HepG2 (cell line): ENCODE results near the gene PARP3. TPM values are rescaled to one million over a fixed set of nuclear protein-coding genes. Genes with fewer than 3 reads are reported as not detected.

Experiments
- HMG20B ChIP-seq: conservative IDR thresholded peaks from 2 replicates; pipeline ENCODE4 v1.6.1; 2016; ENCODE audit warnings: missing genetic modification reagents, missing compliant biosample characterization
- NFYB ChIP-seq: sonication (generic); formaldehyde crosslinking; IDR thresholded peaks from 2 replicates; pipeline ENCODE4 v1.4.0; 2020; ENCODE audit warnings: missing genetic modification reagents
- NONO ChIP-seq, 2 experiments: fragments of 450-650 bp in 1 of 2; sonication (generic) in 1 of 2; formaldehyde crosslinking in 1 of 2; IDR thresholded peaks in 1 of 2; conservative IDR thresholded peaks in 1 of 2; 2 replicates each; pipeline versions ENCODE4 v1.6.1 to v1.8.0; 2017 to 2022; ENCODE audit warnings: mild to moderate bottlenecking in 1 of 2, missing genetic modification reagents in 1 of 2, moderate library complexity in 1 of 2
- SAFB2 ChIP-seq: sonication (generic); formaldehyde crosslinking; IDR thresholded peaks from 2 replicates; pipeline ENCODE4 v1.5.1; 2020; ENCODE audit warnings: missing genetic modification reagents, low read depth, mild to moderate bottlenecking, borderline replicate concordance
- SALL2 ChIP-seq: sonication (generic); formaldehyde crosslinking; IDR thresholded peaks from 2 replicates; pipeline ENCODE4 v1.8.1; 2023; ENCODE audit warnings: mild to moderate bottlenecking, missing genetic modification reagents, inconsistent platforms
- ZMYM3 ChIP-seq: sonication (generic); formaldehyde crosslinking; IDR thresholded peaks from 2 replicates; pipeline ENCODE4 v1.5.1; 2020; ENCODE audit warnings: mild to moderate bottlenecking, missing genetic modification reagents
- ZNF180 ChIP-seq: sonication (generic); formaldehyde crosslinking; IDR thresholded peaks from 2 replicates; pipeline ENCODE4 v1.4.0; 2020; ENCODE audit warnings: low read depth, missing genetic modification reagents, borderline replicate concordance
- ZNF3 ChIP-seq: IDR thresholded peaks from 2 replicates; pipeline ENCODE4 v1.7.0; 2017; ENCODE audit warnings: inconsistent platforms
- ZNF530 ChIP-seq: sonication (generic); formaldehyde crosslinking; IDR thresholded peaks from 2 replicates; pipeline ENCODE4 v1.5.0; 2020; ENCODE audit warnings: low read depth, mild to moderate bottlenecking, missing genetic modification reagents
- ZNF558 ChIP-seq: sonication (generic); formaldehyde crosslinking; IDR thresholded peaks from 2 replicates; pipeline ENCODE4 v1.9.0; 2022; ENCODE audit warnings: mild to moderate bottlenecking, missing genetic modification reagents, borderline replicate concordance
- ZNF562 ChIP-seq: sonication (generic); formaldehyde crosslinking; IDR thresholded peaks from 2 replicates; pipeline ENCODE4 v1.8.0; 2022; ENCODE audit warnings: missing genetic modification reagents, borderline replicate concordance
- ZNF777 ChIP-seq: sonication (generic); formaldehyde crosslinking; IDR thresholded peaks from 2 replicates; pipeline ENCODE4 v1.4.0; 2020; ENCODE audit warnings: missing genetic modification reagents
- ZNF839 ChIP-seq: sonication (generic); formaldehyde crosslinking; IDR thresholded peaks from 2 replicates; pipeline ENCODE4 v1.4.0; 2020; ENCODE audit warnings: missing genetic modification reagents, mild to moderate bottlenecking, borderline replicate concordance
- polyA plus RNA-seq, 8 experiments: library from polyadenylated mRNA; depleted of rRNA in 3 of 8; stranded (reverse) in 7 of 8; unstranded in 1 of 8; fragments of >200 nt; fragmentation: Illumina TruSeq in 4 of 8; extraction: Trizol in 4 of 8; gene quantifications; 2 replicates each; pipeline versions ENCODE4 v1.2.1 to v1.2.3, GENCODE V29; 2011 to 2016; ENCODE audit warnings: low read depth in 4 of 8, missing spikeins in 1 of 8, mixed read lengths in 1 of 8; ENCODE audit not compliant: insufficient read depth in 1 of 8
- total RNA-seq, 5 experiments: library from RNA; depleted of rRNA; stranded (reverse); fragments of >200 nt; fragmentation: Illumina TruSeq; extraction: Trizol; gene quantifications; 2 replicates each; pipeline ENCODE4 v1.2.3, GENCODE V29; 2016; ENCODE audit warnings: low read depth in 1 of 5
- TF ChIP-seq, protein P1 (sequence below): sonication (generic); formaldehyde crosslinking; IDR thresholded peaks from 2 replicates; pipeline ENCODE4 v1.4.0; 2020; ENCODE audit warnings: missing genetic modification reagents, borderline replicate concordance
- TF ChIP-seq, protein P2 (sequence below): sonication (generic); formaldehyde crosslinking; IDR thresholded peaks from 2 replicates; pipeline ENCODE4 v1.4.0; 2020; ENCODE audit warnings: missing genetic modification reagents
- TF ChIP-seq, protein P3 (sequence below): sonication (generic); formaldehyde crosslinking; IDR thresholded peaks from 2 replicates; pipeline ENCODE4 v1.8.0; 2022; ENCODE audit warnings: missing genetic modification reagents, low read depth, mild to moderate bottlenecking, borderline replicate concordance
- TF ChIP-seq, protein P4 (sequence below): sonication (generic); formaldehyde crosslinking; IDR thresholded peaks from 2 replicates; pipeline ENCODE4 v1.4.0; 2020; ENCODE audit warnings: missing genetic modification reagents, mild to moderate bottlenecking, borderline replicate concordance

Gene PARP3
- total and polyA plus RNA-seq, 2 of the 13 experiments (the other 11 are each of a cell fraction or from before 2014, with no cell fraction given), result 11.2 to 21.5 TPM

DNA sequence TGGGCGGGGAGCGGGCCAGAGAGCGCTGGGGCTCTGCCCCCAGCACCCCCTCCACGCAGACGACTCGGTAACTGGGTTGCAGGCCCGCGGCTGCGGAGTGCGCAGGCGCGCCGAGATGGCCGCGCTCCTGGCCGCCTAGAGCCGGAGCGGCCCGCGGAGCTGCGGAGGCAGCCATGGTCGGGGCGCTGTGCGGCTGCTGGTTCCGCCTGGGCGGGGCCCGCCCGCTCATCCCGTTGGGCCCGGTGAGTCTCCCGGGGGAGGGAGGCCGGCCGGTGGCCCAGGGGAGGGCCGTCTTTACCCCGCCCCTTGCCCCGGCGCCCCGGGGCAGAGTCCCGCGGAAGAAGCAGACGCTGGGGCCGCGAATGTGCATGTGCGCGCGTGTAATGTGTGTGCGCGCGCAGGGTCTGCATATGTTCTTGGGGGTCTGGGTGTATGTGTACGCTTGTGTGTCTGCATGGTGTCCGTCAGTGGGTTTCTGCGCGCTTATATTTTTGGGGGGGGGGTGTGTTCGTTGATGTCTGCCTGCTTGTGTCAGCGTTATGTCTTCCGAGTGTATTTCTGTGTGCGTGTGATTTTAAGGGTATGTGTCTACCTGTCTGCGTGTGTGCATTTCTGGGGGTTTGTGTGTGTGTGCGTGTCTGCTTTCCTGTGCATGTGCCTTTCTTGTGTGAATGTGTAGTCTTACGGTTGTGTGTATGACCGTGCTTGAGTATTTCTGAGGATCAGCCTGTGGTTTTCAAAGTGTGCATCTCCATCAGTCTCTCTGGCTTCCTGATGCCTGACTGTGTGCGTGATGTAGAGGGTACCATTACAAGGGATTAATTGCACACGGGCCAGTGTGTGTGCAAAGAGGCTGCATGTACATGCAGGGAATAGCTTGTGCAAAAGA, 33.0 kb downstream of the PARP3 start, which contains the start of gene ABHD14A (continued):
- TF ChIP-seq, protein P1, sequence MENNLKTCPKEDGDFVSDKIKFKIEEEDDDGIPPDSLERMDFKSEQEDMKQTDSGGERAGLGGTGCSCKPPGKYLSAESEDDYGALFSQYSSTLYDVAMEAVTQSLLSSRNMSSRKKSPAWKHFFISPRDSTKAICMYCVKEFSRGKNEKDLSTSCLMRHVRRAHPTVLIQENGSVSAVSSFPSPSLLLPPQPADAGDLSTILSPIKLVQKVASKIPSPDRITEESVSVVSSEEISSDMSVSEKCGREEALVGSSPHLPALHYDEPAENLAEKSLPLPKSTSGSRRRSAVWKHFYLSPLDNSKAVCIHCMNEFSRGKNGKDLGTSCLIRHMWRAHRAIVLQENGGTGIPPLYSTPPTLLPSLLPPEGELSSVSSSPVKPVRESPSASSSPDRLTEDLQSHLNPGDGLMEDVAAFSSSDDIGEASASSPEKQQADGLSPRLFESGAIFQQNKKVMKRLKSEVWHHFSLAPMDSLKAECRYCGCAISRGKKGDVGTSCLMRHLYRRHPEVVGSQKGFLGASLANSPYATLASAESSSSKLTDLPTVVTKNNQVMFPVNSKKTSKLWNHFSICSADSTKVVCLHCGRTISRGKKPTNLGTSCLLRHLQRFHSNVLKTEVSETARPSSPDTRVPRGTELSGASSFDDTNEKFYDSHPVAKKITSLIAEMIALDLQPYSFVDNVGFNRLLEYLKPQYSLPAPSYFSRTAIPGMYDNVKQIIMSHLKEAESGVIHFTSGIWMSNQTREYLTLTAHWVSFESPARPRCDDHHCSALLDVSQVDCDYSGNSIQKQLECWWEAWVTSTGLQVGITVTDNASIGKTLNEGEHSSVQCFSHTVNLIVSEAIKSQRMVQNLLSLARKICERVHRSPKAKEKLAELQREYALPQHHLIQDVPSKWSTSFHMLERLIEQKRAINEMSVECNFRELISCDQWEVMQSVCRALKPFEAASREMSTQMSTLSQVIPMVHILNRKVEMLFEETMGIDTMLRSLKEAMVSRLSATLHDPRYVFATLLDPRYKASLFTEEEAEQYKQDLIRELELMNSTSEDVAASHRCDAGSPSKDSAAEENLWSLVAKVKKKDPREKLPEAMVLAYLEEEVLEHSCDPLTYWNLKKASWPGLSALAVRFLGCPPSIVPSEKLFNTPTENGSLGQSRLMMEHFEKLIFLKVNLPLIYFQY (CRISPR knock-in tag), result peak; percentile 74; the same call in 1 of the 2 replicates
- TF ChIP-seq ZNF562 (CRISPR knock-in tag), result no peak
- no peak for TF ChIP-seq NFYB (CRISPR knock-in tag)
- peak; percentile 4; the same call in 1 of the 2 replicates for TF ChIP-seq ZNF777 (CRISPR knock-in tag)
- no peak for TF ChIP-seq HMG20B (CRISPR knock-in tag)
- TF ChIP-seq ZNF839 (CRISPR knock-in tag), result no peak
- TF ChIP-seq ZNF530, result no peak
- TF ChIP-seq NONO (IDR thresholded peaks at IDR 0.05), result no peak
- TF ChIP-seq NONO (CRISPR knock-in tag; conservative IDR thresholded peaks at IDR 0.05), result peak; percentile 53
- no peak for TF ChIP-seq ZNF180
- TF ChIP-seq ZMYM3 (CRISPR knock-in tag), result no peak
- no peak for TF ChIP-seq SALL2
- peak; percentile 93 for TF ChIP-seq SAFB2
- TF ChIP-seq, protein P2, sequence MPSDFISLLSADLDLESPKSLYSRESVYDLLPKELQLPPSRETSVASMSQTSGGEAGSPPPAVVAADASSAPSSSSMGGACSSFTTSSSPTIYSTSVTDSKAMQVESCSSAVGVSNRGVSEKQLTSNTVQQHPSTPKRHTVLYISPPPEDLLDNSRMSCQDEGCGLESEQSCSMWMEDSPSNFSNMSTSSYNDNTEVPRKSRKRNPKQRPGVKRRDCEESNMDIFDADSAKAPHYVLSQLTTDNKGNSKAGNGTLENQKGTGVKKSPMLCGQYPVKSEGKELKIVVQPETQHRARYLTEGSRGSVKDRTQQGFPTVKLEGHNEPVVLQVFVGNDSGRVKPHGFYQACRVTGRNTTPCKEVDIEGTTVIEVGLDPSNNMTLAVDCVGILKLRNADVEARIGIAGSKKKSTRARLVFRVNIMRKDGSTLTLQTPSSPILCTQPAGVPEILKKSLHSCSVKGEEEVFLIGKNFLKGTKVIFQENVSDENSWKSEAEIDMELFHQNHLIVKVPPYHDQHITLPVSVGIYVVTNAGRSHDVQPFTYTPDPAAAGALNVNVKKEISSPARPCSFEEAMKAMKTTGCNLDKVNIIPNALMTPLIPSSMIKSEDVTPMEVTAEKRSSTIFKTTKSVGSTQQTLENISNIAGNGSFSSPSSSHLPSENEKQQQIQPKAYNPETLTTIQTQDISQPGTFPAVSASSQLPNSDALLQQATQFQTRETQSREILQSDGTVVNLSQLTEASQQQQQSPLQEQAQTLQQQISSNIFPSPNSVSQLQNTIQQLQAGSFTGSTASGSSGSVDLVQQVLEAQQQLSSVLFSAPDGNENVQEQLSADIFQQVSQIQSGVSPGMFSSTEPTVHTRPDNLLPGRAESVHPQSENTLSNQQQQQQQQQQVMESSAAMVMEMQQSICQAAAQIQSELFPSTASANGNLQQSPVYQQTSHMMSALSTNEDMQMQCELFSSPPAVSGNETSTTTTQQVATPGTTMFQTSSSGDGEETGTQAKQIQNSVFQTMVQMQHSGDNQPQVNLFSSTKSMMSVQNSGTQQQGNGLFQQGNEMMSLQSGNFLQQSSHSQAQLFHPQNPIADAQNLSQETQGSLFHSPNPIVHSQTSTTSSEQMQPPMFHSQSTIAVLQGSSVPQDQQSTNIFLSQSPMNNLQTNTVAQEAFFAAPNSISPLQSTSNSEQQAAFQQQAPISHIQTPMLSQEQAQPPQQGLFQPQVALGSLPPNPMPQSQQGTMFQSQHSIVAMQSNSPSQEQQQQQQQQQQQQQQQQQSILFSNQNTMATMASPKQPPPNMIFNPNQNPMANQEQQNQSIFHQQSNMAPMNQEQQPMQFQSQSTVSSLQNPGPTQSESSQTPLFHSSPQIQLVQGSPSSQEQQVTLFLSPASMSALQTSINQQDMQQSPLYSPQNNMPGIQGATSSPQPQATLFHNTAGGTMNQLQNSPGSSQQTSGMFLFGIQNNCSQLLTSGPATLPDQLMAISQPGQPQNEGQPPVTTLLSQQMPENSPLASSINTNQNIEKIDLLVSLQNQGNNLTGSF (CRISPR knock-in tag), result no peak
- no peak; the same call in 1 of the 2 replicates for TF ChIP-seq ZNF558
- TF ChIP-seq, protein P3, sequence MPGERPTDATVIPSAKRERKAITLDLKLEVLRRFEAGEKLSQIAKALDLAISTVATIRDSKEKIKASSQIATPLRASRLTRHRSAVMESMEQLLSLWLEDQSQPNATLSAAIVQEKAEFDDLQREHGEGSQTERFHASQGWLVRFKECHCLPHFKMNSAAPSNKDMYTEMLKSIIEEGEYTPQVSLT (CRISPR knock-in tag), result no peak
- no peak for TF ChIP-seq ZNF3 (CRISPR knock-in tag)
- TF ChIP-seq, protein P4, sequence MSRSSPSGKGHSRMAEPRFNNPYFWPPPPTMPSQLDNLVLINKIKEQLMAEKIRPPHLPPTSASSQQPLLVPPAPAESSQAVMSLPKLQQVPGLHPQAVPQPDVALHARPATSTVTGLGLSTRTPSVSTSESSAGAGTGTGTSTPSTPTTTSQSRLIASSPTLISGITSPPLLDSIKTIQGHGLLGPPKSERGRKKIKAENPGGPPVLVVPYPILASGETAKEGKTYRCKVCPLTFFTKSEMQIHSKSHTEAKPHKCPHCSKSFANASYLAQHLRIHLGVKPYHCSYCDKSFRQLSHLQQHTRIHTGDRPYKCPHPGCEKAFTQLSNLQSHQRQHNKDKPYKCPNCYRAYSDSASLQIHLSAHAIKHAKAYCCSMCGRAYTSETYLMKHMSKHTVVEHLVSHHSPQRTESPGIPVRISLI, result no peak
